ENCODE measurements around the gene MARF1.

- TF ChIP-seq, protein P1, sequence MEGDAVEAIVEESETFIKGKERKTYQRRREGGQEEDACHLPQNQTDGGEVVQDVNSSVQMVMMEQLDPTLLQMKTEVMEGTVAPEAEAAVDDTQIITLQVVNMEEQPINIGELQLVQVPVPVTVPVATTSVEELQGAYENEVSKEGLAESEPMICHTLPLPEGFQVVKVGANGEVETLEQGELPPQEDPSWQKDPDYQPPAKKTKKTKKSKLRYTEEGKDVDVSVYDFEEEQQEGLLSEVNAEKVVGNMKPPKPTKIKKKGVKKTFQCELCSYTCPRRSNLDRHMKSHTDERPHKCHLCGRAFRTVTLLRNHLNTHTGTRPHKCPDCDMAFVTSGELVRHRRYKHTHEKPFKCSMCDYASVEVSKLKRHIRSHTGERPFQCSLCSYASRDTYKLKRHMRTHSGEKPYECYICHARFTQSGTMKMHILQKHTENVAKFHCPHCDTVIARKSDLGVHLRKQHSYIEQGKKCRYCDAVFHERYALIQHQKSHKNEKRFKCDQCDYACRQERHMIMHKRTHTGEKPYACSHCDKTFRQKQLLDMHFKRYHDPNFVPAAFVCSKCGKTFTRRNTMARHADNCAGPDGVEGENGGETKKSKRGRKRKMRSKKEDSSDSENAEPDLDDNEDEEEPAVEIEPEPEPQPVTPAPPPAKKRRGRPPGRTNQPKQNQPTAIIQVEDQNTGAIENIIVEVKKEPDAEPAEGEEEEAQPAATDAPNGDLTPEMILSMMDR (IDR thresholded peaks at IDR 0.05; ENCODE audit: low read depth, low read length) = no peak
- no peak for TF ChIP-seq MYC (IDR thresholded peaks at IDR 0.05; ENCODE audit: low read depth, low read length)
Observed at GRCh38 chr16:15545544-15545943, 97.4 kb downstream of the MARF1 start.
